K562 (cell line): Measurements from ENCODE around the gene MESP1. TPM values are rescaled to one million over a fixed set of nuclear protein-coding genes. Genes with fewer than 3 reads are reported as not detected.

Experiments used
- ATAC-seq: fragments of 200-7000 bp; cut with Tn5 transposase; 3 replicates; pipeline ENCODE4 v1.9.1; 2020; ENCODE audit warnings: moderate library complexity
- BruUV-seq: library from RNA; stranded (reverse); fragments of 400-500 nt; replicated peaks from 2 replicates; lab custom pipeline; 2021; lab: Mats Ljungman, UMichigan
- CTCF ChIA-PET: fragments of 300-600 bp; formaldehyde crosslinking; extraction: SDS; loops from one replicate; lab custom pipeline; 2021; ENCODE audit warnings: low intra/inter-chr PET ratio; lab: Yijun Ruan, JAX
- POLR2A ChIA-PET: fragments of 300-600, 350-650 bp; sonication (Branson Sonifier 250); formaldehyde crosslinking; extraction: SDS; loops from one replicate; lab custom pipeline; 2021; ENCODE audit warnings: antibody characterized with exemption, inconsistent platforms; lab: Yijun Ruan, JAX
- DNase-seq, 4 experiments: peaks; one replicate each; pipeline versions ENCODE4 v3.0.0 to v3.0.0-alpha.2; 2011 to 2018; ENCODE audit warnings: low spot score in 3 of 4, mixed read lengths in 3 of 4; ENCODE audit errors: extremely low read depth in 1 of 4
- FAIRE-seq: peaks from 2 replicates; lab custom pipeline; 2011; peaks lifted over from hg19 to GRCh38; lab: Jason Lieb, UNC
- H2AFZ ChIP-seq: 2 replicates; pipeline ENCODE4 v1.6.0; 2011; ENCODE audit warnings: low read depth, low read length, control low read depth, inconsistent platforms
- H3K27ac ChIP-seq: fragments of 200-600 bp; 3 replicates; pipeline ENCODE4 v1.8.0; 2011; ENCODE audit warnings: low read depth, mild to moderate bottlenecking, control low read depth, inconsistent platforms, low read length, moderate library complexity, mixed read lengths; ENCODE audit errors: extremely low read depth
- H3K27me3 ChIP-seq, 2 experiments: fragments of 300-600 bp in 1 of 2; 2 replicates in 1 of 2; 3 replicates in 1 of 2; pipeline versions ENCODE4 v1.6.0 to v1.8.0; 2011; ENCODE audit warnings: inconsistent platforms in 2 of 2, low read length in 2 of 2, mild to moderate bottlenecking in 1 of 2, mixed read lengths in 1 of 2, moderate library complexity in 1 of 2; ENCODE audit not compliant: control insufficient read depth in 2 of 2, insufficient read depth in 2 of 2
- H3K36me3 ChIP-seq: fragments of 300-600 bp; 3 replicates; pipeline ENCODE4 v1.8.0; 2011; ENCODE audit warnings: mild to moderate bottlenecking, low read length, inconsistent platforms; ENCODE audit not compliant: control insufficient read depth, insufficient read depth
- H3K4me1 ChIP-seq, 2 experiments: fragments of 200-600 bp in 1 of 2; replicated peaks in 1 of 2; 2 replicates in 1 of 2; 3 replicates in 1 of 2; pipeline versions ENCODE4 v1.5.1 to v1.8.0; 2011; ENCODE audit warnings: inconsistent platforms in 2 of 2, low read length in 2 of 2, mild to moderate bottlenecking in 1 of 2, mixed read lengths in 1 of 2, moderate library complexity in 1 of 2; ENCODE audit not compliant: control insufficient read depth in 2 of 2, insufficient read depth in 2 of 2
- H3K4me2 ChIP-seq: 2 replicates; pipeline ENCODE4 v1.6.1; 2011; ENCODE audit warnings: low read length, control low read depth, inconsistent platforms, mixed read lengths; ENCODE audit not compliant: insufficient read depth
- H3K4me3 ChIP-seq: fragments of 200-600 bp; sonication (generic), shearing (Covaris generic); 2 replicates; pipeline ENCODE4 v1.5.1; 2016; ENCODE audit warnings: control low read depth, inconsistent platforms
- H3K79me2 ChIP-seq: fragments of 200-600 bp; 3 replicates; pipeline ENCODE4 v1.8.0; 2011; ENCODE audit warnings: low read length, inconsistent platforms; ENCODE audit not compliant: control insufficient read depth, insufficient read depth
- H3K9ac ChIP-seq, 2 experiments: 2 replicates each; pipeline versions ENCODE4 v1.6.0 to v1.6.1; 2011; ENCODE audit warnings: low read depth in 2 of 2, low read length in 2 of 2, control low read depth in 1 of 2, inconsistent platforms in 1 of 2, mild to moderate bottlenecking in 1 of 2, mixed read lengths in 1 of 2; ENCODE audit not compliant: insufficient read depth in 1 of 2
- H3K9me1 ChIP-seq: one replicate; pipeline ENCODE4 v1.6.0; 2011; ENCODE audit warnings: inconsistent platforms, mild to moderate bottlenecking, low read length, moderate library complexity; ENCODE audit not compliant: control insufficient read depth, insufficient read depth
- H3K9me3 ChIP-seq: replicated peaks from 2 replicates; pipeline ENCODE4 v1.5.1; 2011; ENCODE audit warnings: low read depth, low read length, inconsistent platforms; ENCODE audit not compliant: control insufficient read depth, insufficient read depth
- H4K20me1 ChIP-seq: replicated peaks from 2 replicates; pipeline ENCODE4 v1.6.1; 2011; ENCODE audit warnings: low read length, inconsistent platforms, mixed read lengths; ENCODE audit not compliant: control insufficient read depth, insufficient read depth
- ILF3 ChIP-seq: fragments of 450-650 bp; IDR thresholded peaks from 2 replicates; pipeline ENCODE4 v1.6.1; 2018; ENCODE audit warnings: antibody characterized with exemption, mild to moderate bottlenecking, moderate library complexity, borderline replicate concordance
- KHSRP ChIP-seq: fragments of 450-650 bp; IDR thresholded peaks from 2 replicates; pipeline ENCODE4 v1.6.1; 2017
- MTA1 ChIP-seq: fragments of 450-650 bp; IDR thresholded peaks from 2 replicates; pipeline ENCODE4 v1.6.1; 2017; ENCODE audit warnings: borderline replicate concordance
- NELFE ChIP-seq: IDR thresholded peaks from 2 replicates; pipeline ENCODE4 v1.6.1; 2011; ENCODE audit warnings: mild to moderate bottlenecking; ENCODE audit not compliant: insufficient read depth, insufficient read length
- TEAD4 ChIP-seq, 2 experiments: sonication (generic) in 1 of 2; formaldehyde crosslinking in 1 of 2; IDR thresholded peaks; 2 replicates each; pipeline versions ENCODE4 v1.6.1 to v1.8.0; 2012 to 2022; ENCODE audit warnings: borderline replicate concordance in 1 of 2, inconsistent platforms in 1 of 2, low read length in 1 of 2, mild to moderate bottlenecking in 1 of 2, missing genetic modification reagents in 1 of 2
- ZNF431 ChIP-seq: sonication (generic); formaldehyde crosslinking; IDR thresholded peaks from 2 replicates; pipeline ENCODE4 v1.8.0; 2022; ENCODE audit warnings: mild to moderate bottlenecking, missing genetic modification reagents
- ZNF445 ChIP-seq: fragments of 250-450 bp; sonication (Bioruptor Pico); IDR thresholded peaks from 2 replicates; pipeline ENCODE4 v1.4.0; 2020; ENCODE audit warnings: low read depth, mild to moderate bottlenecking, moderate library complexity
- in situ Hi-C: fragments of 300-500 bp; cut with MboI; formaldehyde crosslinking; loops from 4 replicates; pipeline ENCODE4 v1.15.0; 2018; ENCODE audit warnings: inconsistent platforms, mixed read lengths
- intact Hi-C: fragments of 100-400 bp; cut with micrococcal nuclease; formaldehyde crosslinking; loops from 2 replicates; pipeline ENCODE4 v1.14.2; 2022
- polyA plus RNA-seq, 8 experiments: library from polyadenylated mRNA; depleted of rRNA in 4 of 8; stranded (reverse) in 5 of 8; unstranded in 3 of 8; fragments of >200 nt; fragmentation: Nextera tagmentation in 2 of 8; fragmentation: Illumina TruSeq in 1 of 8; extraction: Ambion mirVana in 2 of 8; extraction: Trizol in 1 of 8; gene quantifications; 2 replicates each; pipeline versions ENCODE4 v1.2.1 to v1.2.3, GENCODE V29; 2011 to 2014; ENCODE audit warnings: inconsistent platforms in 1 of 8, missing spikeins in 1 of 8
- total RNA-seq, 7 experiments: library from RNA; depleted of rRNA in 6 of 7; stranded (reverse); fragments of >200 nt in 6 of 7; fragmentation: Illumina TruSeq in 2 of 7; extraction: Trizol in 2 of 7; gene quantifications; 2 replicates each; pipeline versions ENCODE4 v1.2.1 to v1.2.3, GENCODE V29; 2011 to 2021; ENCODE audit warnings: low replicate concordance in 1 of 7
- TF ChIP-seq, protein P1 (sequence below): fragments of 450-650 bp; IDR thresholded peaks from 2 replicates; pipeline ENCODE4 v1.6.1; 2014; ENCODE audit warnings: low read depth, mild to moderate bottlenecking, moderate library complexity, borderline replicate concordance

The MESP1 gene
- total and polyA plus RNA-seq, 9 of the 15 experiments (the other 6 are each of a cell fraction or from before 2014, with no cell fraction given) = 0.14 to 1.1 (median 0.36) TPM; not detected in 4

DNA sequence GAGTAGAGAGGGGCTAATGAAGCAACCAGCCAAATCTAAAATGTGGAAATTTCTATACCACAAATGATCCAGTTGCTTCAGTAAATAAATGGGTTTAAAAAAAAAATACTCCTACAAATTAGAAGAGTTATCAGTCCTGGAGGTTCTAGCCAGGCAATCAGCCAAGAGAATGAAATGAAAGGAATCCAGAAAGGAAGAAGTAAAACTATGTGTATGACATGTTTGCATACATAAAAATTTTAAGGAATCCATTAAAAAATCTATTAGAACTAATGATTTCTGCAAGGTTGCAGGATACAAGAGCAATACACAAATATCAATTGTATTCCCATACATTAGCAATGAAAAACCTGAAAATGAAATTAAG is 34.7 kb upstream of the MESP1 start:
- BruUV-seq = no TSS peak
- FAIRE-seq = no peak
- in situ Hi-C loops (loop anchor here (10.0 kb wide), 1 partner anchor 449 kb away; the partner anchor contains the start of genes CIB1 and GDPGP1), intact Hi-C loops (no loop called here)
- H3K4me3 ChIP-seq = no peak overlapping the region
- H3K9me1 ChIP-seq = no peaks in the 10 kb centered on the region
- no peak overlapping the region for H3K4me2 ChIP-seq
- no peak for DNase-seq
- H3K27me3 ChIP-seq = no peaks in the 10 kb centered on the region
- H3K79me2 ChIP-seq = no peaks in the 10 kb centered on the region
- ATAC-seq = no peak
- peaks cover 31 to 37% of the 10 kb centered on the region in 2 experiments for H3K4me1 ChIP-seq
- no peak overlapping the region for H3K27ac ChIP-seq
- no peaks in the 10 kb centered on the region for H4K20me1 ChIP-seq
- no peak overlapping the region for H3K9ac ChIP-seq
- H3K36me3 ChIP-seq = no peaks in the 10 kb centered on the region
- no peaks in the 10 kb centered on the region; the same call in 1 of the 2 replicates for H3K9me3 ChIP-seq
- ChIA-PET POLR2A (interaction anchor here (0.5 kb wide), 1 partner anchor 11 kb away, joined by 4 read pairs; no protein-coding TSS in a partner anchor), CTCF (no interaction called here)
- no peak overlapping the region for H2AFZ ChIP-seq
- TF ChIP-seq ZNF431 (no peak), KHSRP (no peak), NELFE (no peak), MTA1 (no peak), ZNF445 (CRISPR knock-in tag) (no peak), TEAD4 (IDR thresholded peaks at IDR 0.05; ENCODE audit: low read length) (no peak), TEAD4 (CRISPR knock-in tag; IDR thresholded peaks at IDR 0.05; ENCODE audit: borderline replicate concordance) (no peak), ILF3 (no peak)
- TF ChIP-seq, protein P1, sequence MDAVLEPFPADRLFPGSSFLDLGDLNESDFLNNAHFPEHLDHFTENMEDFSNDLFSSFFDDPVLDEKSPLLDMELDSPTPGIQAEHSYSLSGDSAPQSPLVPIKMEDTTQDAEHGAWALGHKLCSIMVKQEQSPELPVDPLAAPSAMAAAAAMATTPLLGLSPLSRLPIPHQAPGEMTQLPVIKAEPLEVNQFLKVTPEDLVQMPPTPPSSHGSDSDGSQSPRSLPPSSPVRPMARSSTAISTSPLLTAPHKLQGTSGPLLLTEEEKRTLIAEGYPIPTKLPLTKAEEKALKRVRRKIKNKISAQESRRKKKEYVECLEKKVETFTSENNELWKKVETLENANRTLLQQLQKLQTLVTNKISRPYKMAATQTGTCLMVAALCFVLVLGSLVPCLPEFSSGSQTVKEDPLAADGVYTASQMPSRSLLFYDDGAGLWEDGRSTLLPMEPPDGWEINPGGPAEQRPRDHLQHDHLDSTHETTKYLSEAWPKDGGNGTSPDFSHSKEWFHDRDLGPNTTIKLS = no peak
- TF ChIP-seq, all 486 proteins: peak for 0
